HCT116 (cell line): ENCODE measurements around the gene PTPRR.

Source experiments
- SP1 ChIP-seq: IDR thresholded peaks from 2 replicates; pipeline ENCODE4 v1.6.1; 2012; ENCODE audit warnings: low read depth
- TF ChIP-seq, protein P1 (sequence below), 3 experiments: fragments of 200-600 bp in 1 of 3; sonication (generic) in 1 of 3; IDR thresholded peaks in 2 of 3; conservative IDR thresholded peaks in 1 of 3; 2 replicates each; pipeline ENCODE4 v1.5.1; 2012 to 2017; ENCODE audit warnings: low read depth in 2 of 3, low read length in 2 of 3, antibody characterized with exemption in 1 of 3, borderline replicate concordance in 1 of 3, control low read depth in 1 of 3, mild to moderate bottlenecking in 1 of 3, mixed read lengths in 1 of 3, mixed run types in 1 of 3, moderate library complexity in 1 of 3; ENCODE audit not compliant: insufficient read depth in 1 of 3

DNA sequence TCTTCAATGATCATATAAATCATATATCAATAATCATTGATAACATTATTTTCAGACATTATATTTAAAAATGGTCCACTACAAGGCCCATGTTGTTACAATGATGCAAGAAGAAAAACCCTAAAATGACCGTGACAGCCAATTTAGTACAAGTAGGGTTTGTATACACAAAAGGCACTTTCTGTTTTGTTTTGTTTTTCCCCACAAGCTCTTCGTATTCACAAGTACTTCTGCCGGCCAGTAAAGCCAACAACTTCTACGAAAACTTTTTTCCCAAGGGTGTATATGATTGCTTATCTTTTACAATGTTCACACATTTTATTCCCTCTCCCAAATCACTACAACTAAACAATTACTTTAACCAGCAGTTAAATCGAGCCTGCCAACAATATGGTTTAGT is 292.9 kb downstream of the PTPRR start:
- TF ChIP-seq, protein P1, sequence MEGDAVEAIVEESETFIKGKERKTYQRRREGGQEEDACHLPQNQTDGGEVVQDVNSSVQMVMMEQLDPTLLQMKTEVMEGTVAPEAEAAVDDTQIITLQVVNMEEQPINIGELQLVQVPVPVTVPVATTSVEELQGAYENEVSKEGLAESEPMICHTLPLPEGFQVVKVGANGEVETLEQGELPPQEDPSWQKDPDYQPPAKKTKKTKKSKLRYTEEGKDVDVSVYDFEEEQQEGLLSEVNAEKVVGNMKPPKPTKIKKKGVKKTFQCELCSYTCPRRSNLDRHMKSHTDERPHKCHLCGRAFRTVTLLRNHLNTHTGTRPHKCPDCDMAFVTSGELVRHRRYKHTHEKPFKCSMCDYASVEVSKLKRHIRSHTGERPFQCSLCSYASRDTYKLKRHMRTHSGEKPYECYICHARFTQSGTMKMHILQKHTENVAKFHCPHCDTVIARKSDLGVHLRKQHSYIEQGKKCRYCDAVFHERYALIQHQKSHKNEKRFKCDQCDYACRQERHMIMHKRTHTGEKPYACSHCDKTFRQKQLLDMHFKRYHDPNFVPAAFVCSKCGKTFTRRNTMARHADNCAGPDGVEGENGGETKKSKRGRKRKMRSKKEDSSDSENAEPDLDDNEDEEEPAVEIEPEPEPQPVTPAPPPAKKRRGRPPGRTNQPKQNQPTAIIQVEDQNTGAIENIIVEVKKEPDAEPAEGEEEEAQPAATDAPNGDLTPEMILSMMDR (IDR thresholded peaks at IDR 0.05 in 2 of 3, conservative IDR thresholded peaks at IDR 0.05 in 1 of 3; ENCODE audit: borderline replicate concordance in 1 of 3, insufficient read depth in 1 of 3, low read depth in 2 of 3, low read length in 2 of 3): no peak
- TF ChIP-seq SP1: no peak
